NOMO-1 treated with DMSO at 0.1 percent for 48 hours (cell line): Measurements from ENCODE around the gene BCL2L12.

Source experiments
- DNase-seq: peaks from one replicate; lab custom pipeline; 2025; ENCODE audit not compliant: unreplicated experiment; lab: John Stamatoyannopoulos, UW

BCL2L12 gene

GRCh38 chr19:49641688-49642491 is 23.8 kb upstream of the BCL2L12 start, which contains the start of gene SCAF1:
TSS of gene SCAF1 (plus strand) at chr19:49642209. CDS start at chr19:49645027, 2,818 bp downstream.
- DNase-seq = peak; percentile 98

- DNase-seq = no peak
Measured at GRCh38 chr19:49642492-49643035, 23.2 kb upstream of the BCL2L12 start.

- no peak for DNase-seq
Measured at GRCh38 chr19:49643466-49643865, 22.3 kb upstream of the BCL2L12 start.

GRCh38 chr19:49645592-49645991 is 20.1 kb upstream of the BCL2L12 start:
- DNase-seq = no peak

- DNase-seq = no peak
Measured at GRCh38 chr19:49645995-49646394, 19.7 kb upstream of the BCL2L12 start.

GRCh38 chr19:49646586-49646985 is 19.1 kb upstream of the BCL2L12 start:
- no peak for DNase-seq

- DNase-seq = no peak
Measured at GRCh38 chr19:49651029-49651819, 14.5 kb upstream of the BCL2L12 start.

- DNase-seq = no peak
Measured at GRCh38 chr19:49651820-49652550, 13.7 kb upstream of the BCL2L12 start.

GRCh38 chr19:49652551-49653465 is 12.9 kb upstream of the BCL2L12 start:
- no peak for DNase-seq

- DNase-seq = no peak
Measured at GRCh38 chr19:49653466-49653806, 12.3 kb upstream of the BCL2L12 start.

- DNase-seq = no peak
Measured at GRCh38 chr19:49654581-49654980, 11.2 kb upstream of the BCL2L12 start.

- DNase-seq = no peak
Measured at GRCh38 chr19:49655570-49656455, 9.9 kb upstream of the BCL2L12 start.

- DNase-seq = no peak
Measured at GRCh38 chr19:49656456-49657109, 9.2 kb upstream of the BCL2L12 start.

GRCh38 chr19:49657493-49658138 is 8.1 kb upstream of the BCL2L12 start:
- DNase-seq = no peak

- DNase-seq = no peak
Measured at GRCh38 chr19:49658139-49658517, 7.6 kb upstream of the BCL2L12 start.

- DNase-seq = no peak
Measured at GRCh38 chr19:49658566-49659442, 6.9 kb upstream of the BCL2L12 start.

- no peak for DNase-seq
Measured at GRCh38 chr19:49660338-49660961, 5.3 kb upstream of the BCL2L12 start.
